HCT116 (cell line): ENCODE results near the gene MARK1. TPM values are rescaled to one million over a fixed set of nuclear protein-coding genes. Genes with fewer than 3 reads are reported as not detected.

Source experiments
- ATAC-seq: fragments of 200-7000 bp; cut with Tn5 transposase; 2 replicates; pipeline ENCODE4 v1.9.1; 2020; ENCODE audit warnings: mild to moderate bottlenecking, moderate library complexity
- BruUV-seq: library from RNA; stranded (reverse); fragments of 400-500 nt; replicated peaks from 2 replicates; lab custom pipeline; 2021; lab: Mats Ljungman, UMichigan
- CTCF ChIA-PET: fragments of 300-600 bp; sonication (Branson Sonifier 250); formaldehyde crosslinking; loops from one replicate; lab custom pipeline; 2021; ENCODE audit warnings: antibody characterized with exemption; lab: Charles Lee
- POLR2A ChIA-PET: fragments of 300-600, 350-600 bp; sonication (Branson Sonifier 250); formaldehyde crosslinking; loops from one replicate; lab custom pipeline; 2021; ENCODE audit warnings: antibody characterized with exemption; lab: Charles Lee
- RAD21 ChIA-PET, 2 experiments: fragments of 300-600 bp; sonication (Branson Sonifier 250); formaldehyde crosslinking; loops; one replicate each; lab custom pipeline; 2023; ENCODE audit warnings: low total read pairs in 2 of 2; ENCODE audit not compliant: uncharacterized antibody in 2 of 2, unreplicated experiment in 2 of 2, low non-redundant PET in 1 of 2; lab: Charles Lee
- DNase-seq: peaks from one replicate; pipeline ENCODE4 v3.0.0-alpha.2; 2010; ENCODE audit warnings: low read depth, low spot score
- H2AFZ ChIP-seq: fragments of 200-600 bp; shearing (Covaris generic), sonication (generic); 2 replicates; pipeline ENCODE4 v1.6.1; 2017; ENCODE audit warnings: low read depth, mixed run types, mixed read lengths, antibody characterized with exemption, low read length; ENCODE audit not compliant: poor library complexity, severe bottlenecking
- H3K27ac ChIP-seq: 2 replicates; pipeline ENCODE4 v1.5.1; 2012; ENCODE audit warnings: low read depth, low read length
- H3K27me3 ChIP-seq: fragments of 200-600 bp; sonication (generic); 2 replicates; pipeline ENCODE4 v1.6.1; 2016; ENCODE audit warnings: mixed run types, low read length, mixed read lengths; ENCODE audit not compliant: insufficient read depth
- H3K36me3 ChIP-seq, 2 experiments: fragments of 200-500 bp in 1 of 2; fragments of 200-600 bp in 1 of 2; sonication (Bioruptor generic) in 1 of 2; sonication (generic) in 1 of 2; 2 replicates each; pipeline versions ENCODE4 v1.5.1 to v1.6.1; 2014 to 2016; ENCODE audit warnings: low read length in 2 of 2, inconsistent platforms in 1 of 2, mixed read lengths in 1 of 2, mixed run types in 1 of 2; ENCODE audit not compliant: insufficient read depth in 2 of 2, control insufficient read depth in 1 of 2
- H3K4me1 ChIP-seq, 2 experiments: fragments of 200-600 bp in 1 of 2; sonication (generic) in 1 of 2; 2 replicates each; pipeline versions ENCODE4 v1.5.1 to v1.6.1; 2012 to 2017; ENCODE audit warnings: low read length in 2 of 2, inconsistent platforms in 1 of 2, mild to moderate bottlenecking in 1 of 2, mixed read lengths in 1 of 2, mixed run types in 1 of 2, moderate library complexity in 1 of 2; ENCODE audit not compliant: insufficient read depth in 2 of 2, control insufficient read depth in 1 of 2
- H3K4me2 ChIP-seq: fragments of 200-600 bp; sonication (generic); 2 replicates; pipeline ENCODE4 v1.6.1; 2017; ENCODE audit warnings: mixed run types, low read length, mixed read lengths
- H3K4me3 ChIP-seq, 2 experiments: fragments of 200-600 bp in 1 of 2; sonication (generic) in 1 of 2; replicated peaks in 1 of 2; 2 replicates each; pipeline ENCODE4 v1.5.1; 2011 to 2016; ENCODE audit warnings: low read length in 2 of 2, control low read depth in 1 of 2, low read depth in 1 of 2, mild to moderate bottlenecking in 1 of 2, mixed read lengths in 1 of 2, mixed run types in 1 of 2
- H3K79me2 ChIP-seq: fragments of 200-600 bp; sonication (generic); 2 replicates; pipeline ENCODE4 v1.6.1; 2017; ENCODE audit warnings: mild to moderate bottlenecking, mixed run types, low read length, moderate library complexity, mixed read lengths; ENCODE audit not compliant: insufficient read depth
- H3K9ac ChIP-seq: fragments of 200-600 bp; sonication (generic); 2 replicates; pipeline ENCODE4 v1.6.1; 2016; ENCODE audit warnings: low read length, mixed read lengths
- H3K9me2 ChIP-seq: fragments of 200-600 bp; sonication (generic), shearing (Covaris generic); 2 replicates; pipeline ENCODE4 v1.6.1; 2017; ENCODE audit warnings: mixed run types, mild to moderate bottlenecking, moderate library complexity; ENCODE audit not compliant: insufficient read depth
- H3K9me3 ChIP-seq, 2 experiments: fragments of 200-500 bp in 1 of 2; fragments of 200-600 bp in 1 of 2; sonication (Bioruptor generic) in 1 of 2; sonication (generic) in 1 of 2; 2 replicates each; pipeline ENCODE4 v1.6.1; 2014 to 2017; ENCODE audit warnings: low read length in 2 of 2, mixed read lengths in 2 of 2, inconsistent platforms in 1 of 2, low read depth in 1 of 2, mild to moderate bottlenecking in 1 of 2, mixed run types in 1 of 2, moderate library complexity in 1 of 2; ENCODE audit not compliant: control insufficient read depth in 1 of 2, insufficient read depth in 1 of 2
- H4K20me1 ChIP-seq: fragments of 200-600 bp; sonication (generic), shearing (Covaris generic); 2 replicates; pipeline ENCODE4 v1.6.1; 2017; ENCODE audit warnings: mixed run types, mild to moderate bottlenecking, moderate library complexity; ENCODE audit not compliant: insufficient read depth
- CBX3 ChIP-seq: IDR thresholded peaks from 2 replicates; pipeline ENCODE4 v1.6.1; 2012; ENCODE audit warnings: low read depth
- CTCF ChIP-seq, 3 experiments: fragments of 200-600 bp in 1 of 3; sonication (generic) in 1 of 3; IDR thresholded peaks in 2 of 3; conservative IDR thresholded peaks in 1 of 3; 2 replicates each; pipeline ENCODE4 v1.5.1; 2012 to 2017; ENCODE audit warnings: low read depth in 2 of 3, low read length in 2 of 3, antibody characterized with exemption in 1 of 3, borderline replicate concordance in 1 of 3, control low read depth in 1 of 3, mild to moderate bottlenecking in 1 of 3, mixed read lengths in 1 of 3, mixed run types in 1 of 3, moderate library complexity in 1 of 3; ENCODE audit not compliant: insufficient read depth in 1 of 3
- EZH2phosphoT487 ChIP-seq: fragments of 200-600 bp; IDR thresholded peaks from 2 replicates; pipeline ENCODE4 v1.6.1; 2018; ENCODE audit warnings: antibody characterized with exemption, borderline replicate concordance
- JUND ChIP-seq: IDR thresholded peaks from 2 replicates; pipeline ENCODE4 v1.6.1; 2012
- MAX ChIP-seq: IDR thresholded peaks from 2 replicates; pipeline ENCODE4 v1.6.1; 2012
- POLR2A ChIP-seq: IDR thresholded peaks from 2 replicates; pipeline ENCODE4 v1.7.0; 2011; ENCODE audit warnings: borderline replicate concordance; ENCODE audit not compliant: insufficient read depth, insufficient read length; ENCODE audit errors: extremely low read depth
- SRF ChIP-seq: IDR thresholded peaks from 2 replicates; pipeline ENCODE4 v1.6.1; 2012; ENCODE audit warnings: low read depth
- TCF7L2 ChIP-seq: IDR thresholded peaks from 2 replicates; pipeline ENCODE4 v1.7.0; 2011; ENCODE audit warnings: borderline replicate concordance, inconsistent platforms; ENCODE audit not compliant: insufficient read depth, insufficient read length; ENCODE audit errors: extremely low read depth
- ZBTB33 ChIP-seq: IDR thresholded peaks from 2 replicates; pipeline ENCODE4 v1.6.1; 2011; ENCODE audit warnings: mild to moderate bottlenecking, low read length, moderate library complexity; ENCODE audit not compliant: insufficient replicate concordance; ENCODE audit errors: extremely low read depth
- intact Hi-C: fragments of 100-400 bp; cut with micrococcal nuclease; formaldehyde crosslinking; loops from 2 replicates; pipeline ENCODE4 v1.10.0; 2022
- total RNA-seq: library from RNA; stranded (reverse); gene quantifications from one replicate; pipeline ENCODE4 v1.2.1, GENCODE V29; 2021; ENCODE audit not compliant: unreplicated experiment

MARK1 gene
- total RNA-seq, 1 experiment from 2014 or later: 3.6 TPM

GRCh38 chr1:220592714-220593113 lies 64.8 kb downstream of the MARK1 start:
- no peak for TF ChIP-seq CTCF (IDR thresholded peaks at IDR 0.05 in 2 of 3, conservative IDR thresholded peaks at IDR 0.05 in 1 of 3; ENCODE audit: borderline replicate concordance in 1 of 3, insufficient read depth in 1 of 3, low read depth in 2 of 3, low read length in 2 of 3)
- no peak for TF ChIP-seq CBX3
- no peak for TF ChIP-seq MAX
- no peak for TF ChIP-seq TCF7L2
- TF ChIP-seq ZBTB33: no peak
- no peak for TF ChIP-seq SRF
- TF ChIP-seq JUND: no peak
- no peak for TF ChIP-seq EZH2phosphoT487
- no peak for TF ChIP-seq POLR2A
- DNase-seq (no peak), ATAC-seq (no peak)
- ChIA-PET RAD21 (no interaction called here), POLR2A (no interaction called here), CTCF (no interaction called here)
- BruUV-seq: no TSS peak
- H3K9ac ChIP-seq: no peak overlapping the region
- H3K9me3 ChIP-seq: no peaks in the 10 kb centered on the region
- H2AFZ ChIP-seq: no peak overlapping the region
- H3K79me2 ChIP-seq: no peaks in the 10 kb centered on the region
- H3K4me2 ChIP-seq: no peak overlapping the region
- H3K4me1 ChIP-seq: no peaks in the 10 kb centered on the region
- no peak overlapping the region for H3K4me3 ChIP-seq
- intact Hi-C loops: no loop called here
- H3K9me2 ChIP-seq: no peaks in the 10 kb centered on the region
- no peaks in the 10 kb centered on the region for H4K20me1 ChIP-seq
- no peak overlapping the region for H3K27ac ChIP-seq
- no peaks in the 10 kb centered on the region for H3K36me3 ChIP-seq
- H3K27me3 ChIP-seq: no peaks in the 10 kb centered on the region
